ENCODE data around the gene TMA16.
A peak's percentile ranks its signal among the peaks of the same experiment; 100 is the strongest.
"Not testable (repeated sequence)": the region's sequence is repeated elsewhere in the genome, so short reads cannot be mapped to it uniquely, and the experiment has no call there.

The TMA16 gene

DNA sequence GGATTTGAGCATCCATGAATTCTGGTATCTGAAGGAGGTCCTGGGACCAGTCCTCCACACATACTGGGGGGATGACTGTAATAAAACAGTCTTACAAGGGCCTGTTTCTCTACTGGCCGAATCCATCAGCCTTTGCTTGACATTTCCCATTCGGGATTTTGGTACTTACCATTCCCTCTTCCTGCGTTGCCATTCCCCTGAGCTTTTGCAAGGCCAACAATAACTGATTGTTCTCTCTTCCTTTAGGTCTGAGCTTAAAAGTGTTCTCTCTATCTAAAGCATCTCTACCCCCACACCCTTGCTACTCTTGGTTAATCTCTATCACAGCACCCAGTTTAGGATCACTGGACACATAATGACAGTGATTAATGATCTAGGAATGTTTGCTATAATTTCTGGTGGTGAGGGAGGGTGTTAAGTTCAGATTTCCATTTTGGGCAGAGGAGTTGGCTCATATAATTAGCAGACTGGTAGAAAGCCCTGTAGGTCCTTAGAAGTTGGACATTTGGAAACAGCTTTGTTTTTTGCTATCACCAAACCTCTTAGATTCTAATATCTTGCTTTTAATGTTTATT is 29.4 kb downstream of the TMA16 start:
- DNase-seq: no peak

DNA sequence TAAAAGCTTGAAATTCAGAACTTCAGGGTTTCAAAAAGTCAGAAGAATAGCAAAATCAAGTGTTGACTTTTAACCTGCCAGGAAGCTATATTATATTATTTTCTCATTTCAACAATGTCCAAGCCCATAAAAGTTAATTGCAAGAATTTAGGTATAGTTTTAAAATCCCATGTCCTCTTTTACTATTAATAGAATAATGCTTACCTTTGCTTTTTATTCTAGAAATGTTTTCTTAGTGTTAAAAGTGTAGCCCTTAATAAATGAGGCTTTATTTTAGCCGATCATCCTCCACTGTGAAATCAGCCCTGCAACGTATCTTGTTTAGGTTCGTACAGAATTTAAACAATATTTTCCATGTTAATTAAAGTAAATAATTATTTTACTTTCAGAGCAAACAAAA is 31.5 kb downstream of the TMA16 start:
- no peak for DNase-seq

DNA sequence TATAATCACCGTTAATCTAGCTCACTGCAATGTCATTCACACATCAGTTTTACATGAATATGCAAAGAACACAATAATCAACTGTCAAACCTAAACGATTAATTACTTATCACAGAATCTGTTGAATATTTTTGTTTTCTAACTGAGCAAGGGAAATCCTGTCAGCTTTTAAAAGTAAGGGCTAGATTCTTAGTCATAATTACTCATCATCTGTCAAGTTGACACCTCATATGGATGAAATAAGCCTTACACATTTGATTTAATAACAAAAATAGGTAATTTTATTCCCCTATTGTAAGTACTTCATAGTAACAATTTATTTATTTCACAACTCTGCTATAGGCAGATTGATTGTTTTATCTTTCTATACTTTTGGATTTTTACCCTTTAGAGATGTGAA is 32.7 kb downstream of the TMA16 start:
- DNase-seq: no peak

DNA sequence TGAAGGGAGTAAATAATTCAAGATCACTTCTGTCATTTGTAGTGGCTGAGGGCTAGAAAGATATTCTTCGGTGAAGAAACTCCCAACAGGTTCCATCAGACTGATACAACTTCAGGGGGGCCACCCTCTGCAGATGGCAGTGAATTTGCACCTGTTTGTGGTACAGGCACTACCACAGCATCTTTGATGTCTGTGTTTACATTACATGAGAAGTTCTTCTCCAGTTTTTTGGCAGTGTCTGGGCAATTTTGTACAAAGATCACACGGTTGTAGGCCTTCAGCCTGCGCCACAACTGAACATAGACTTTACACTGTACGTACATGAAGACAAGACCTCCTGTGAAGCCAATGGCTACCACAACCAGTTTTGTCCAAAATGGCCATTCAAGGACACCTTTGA is 34.2 kb downstream of the TMA16 start:
- no peak for DNase-seq

DNA sequence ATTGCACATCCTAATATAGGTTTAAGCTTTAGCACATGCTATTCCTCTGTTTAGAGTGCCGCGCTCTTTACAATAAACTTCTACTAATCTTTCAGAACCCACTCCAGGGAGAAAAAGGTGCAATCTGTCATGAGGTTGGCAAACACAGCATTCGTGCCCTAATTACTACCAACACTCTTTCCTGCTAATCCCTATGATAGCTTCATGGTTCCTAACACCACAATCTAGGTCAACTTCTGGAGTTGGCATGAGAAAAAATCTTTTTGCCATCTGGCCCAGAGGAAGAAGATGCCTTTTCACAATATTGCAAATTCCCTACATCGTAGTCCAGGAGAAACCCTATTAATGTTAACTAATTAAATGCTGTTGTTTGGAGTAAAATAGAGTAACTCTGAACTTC is 39.6 kb downstream of the TMA16 start:
- DNase-seq: no peak

DNA sequence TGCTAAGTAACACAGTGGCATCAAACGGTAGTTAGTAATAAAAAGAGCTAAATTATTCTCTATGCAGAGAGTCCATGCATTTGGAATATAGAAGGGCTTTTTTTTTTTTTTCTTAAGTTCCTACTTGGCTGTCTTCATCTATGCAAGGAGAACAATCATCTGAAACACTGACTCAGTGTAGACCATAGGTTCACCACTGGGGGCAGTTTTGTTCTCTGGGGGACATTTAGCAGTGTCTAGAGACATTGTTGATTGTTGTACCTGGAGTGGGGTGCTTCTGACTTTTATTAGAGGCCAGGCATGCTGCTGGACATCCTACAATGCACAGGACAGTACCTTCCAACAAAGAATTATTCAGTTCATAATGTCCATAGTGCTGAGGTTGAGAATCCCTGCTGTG is 41.2 kb downstream of the TMA16 start:
- DNase-seq: no peak

DNA sequence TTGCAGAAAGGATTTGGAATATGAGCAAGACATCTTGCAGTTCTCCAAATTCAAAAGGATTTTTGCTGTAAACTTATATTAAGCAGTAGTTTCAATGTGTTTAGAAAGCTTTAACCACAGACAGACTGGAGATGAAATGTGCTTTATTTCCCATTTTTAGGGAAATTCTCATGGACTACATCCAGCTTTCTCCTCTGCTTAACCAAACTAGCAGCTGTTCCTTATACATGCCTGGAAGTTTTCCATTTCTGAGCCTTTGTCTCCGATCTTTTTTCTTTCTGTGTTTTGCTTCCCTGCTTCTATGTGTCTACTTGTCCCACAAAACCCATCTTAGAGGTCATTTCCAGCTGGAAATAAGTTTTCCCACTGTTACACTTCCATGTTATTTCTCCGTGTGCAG is 41.6 kb downstream of the TMA16 start:
- no peak for DNase-seq

DNA sequence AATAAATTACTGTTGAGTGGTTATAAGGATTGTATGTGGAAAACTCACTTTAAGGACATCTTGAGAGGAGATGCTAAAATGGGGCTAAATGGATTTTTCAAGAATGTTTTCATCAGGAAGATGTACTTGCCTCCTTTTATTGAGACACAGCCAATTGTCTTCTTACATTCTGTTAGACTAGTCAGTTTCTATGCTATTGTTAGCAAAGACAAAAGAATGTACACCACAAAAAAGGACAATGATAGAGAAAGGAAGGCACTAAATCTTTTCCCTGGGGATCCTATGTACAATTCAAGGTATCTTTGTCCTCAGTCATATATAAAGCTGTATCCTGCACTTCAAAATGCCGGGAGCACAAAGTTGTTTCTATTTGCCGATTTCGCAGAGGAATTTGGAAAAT is 42.6 kb downstream of the TMA16 start:
- DNase-seq: no peak

DNA sequence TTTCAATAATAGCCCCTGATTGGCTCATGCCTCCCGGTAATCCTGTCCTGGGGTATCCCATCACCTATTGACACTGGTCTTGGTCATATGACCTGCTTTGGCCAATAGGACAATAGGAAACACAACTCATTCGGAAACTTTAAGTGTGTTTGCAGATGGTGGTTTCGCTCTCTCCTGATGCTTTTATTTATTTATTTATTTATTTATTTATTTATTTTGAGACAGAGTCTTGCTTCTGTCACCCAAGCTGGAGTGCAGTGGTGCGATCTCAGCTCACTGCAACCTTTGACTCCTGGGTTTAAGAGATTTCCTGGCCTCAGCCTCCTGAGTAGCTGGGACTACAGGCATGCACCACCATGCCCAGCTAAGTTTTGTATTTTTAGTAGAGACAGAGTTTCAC is 44.3 kb downstream of the TMA16 start:
- DNase-seq: not testable (repeated sequence)

DNA sequence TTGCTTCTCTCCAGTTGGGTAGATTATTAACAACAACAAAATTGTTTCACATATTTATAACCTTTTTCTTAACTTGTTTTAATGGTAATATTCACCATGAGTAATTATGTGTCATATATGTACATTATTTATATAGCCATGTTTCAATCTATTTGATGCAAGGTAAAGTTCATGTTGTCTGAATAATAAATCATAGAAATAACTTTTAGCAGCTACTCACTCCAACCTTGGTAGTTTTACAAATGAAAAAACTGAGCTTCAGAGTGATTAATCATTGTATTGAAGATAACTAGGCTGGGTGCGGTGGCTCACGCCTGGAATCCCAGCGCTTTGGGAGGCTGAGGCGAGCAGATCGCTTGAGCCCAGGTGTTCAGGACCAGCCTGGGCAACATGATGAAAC is 46.0 kb downstream of the TMA16 start:
- DNase-seq: no peak

DNA sequence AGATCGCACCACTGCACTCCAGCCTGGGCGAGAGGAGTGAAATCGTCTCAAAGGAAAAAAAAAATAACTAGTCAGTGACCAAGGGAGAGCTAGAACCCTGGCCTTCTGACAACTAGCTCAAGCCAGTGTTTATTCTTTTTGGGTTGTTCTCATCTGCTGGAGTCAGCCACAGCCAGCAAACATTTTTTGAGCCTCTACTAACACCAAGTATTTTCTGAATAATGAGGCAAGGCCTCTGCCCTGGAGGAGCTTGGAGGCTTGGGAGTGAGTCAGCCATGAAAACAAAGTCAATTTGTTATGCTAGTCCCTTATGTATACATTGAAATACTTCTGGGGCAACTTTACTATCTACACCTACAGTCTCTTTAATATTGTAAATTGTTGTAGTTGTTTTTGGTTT is 46.5 kb downstream of the TMA16 start:
- DNase-seq: no peak

DNA sequence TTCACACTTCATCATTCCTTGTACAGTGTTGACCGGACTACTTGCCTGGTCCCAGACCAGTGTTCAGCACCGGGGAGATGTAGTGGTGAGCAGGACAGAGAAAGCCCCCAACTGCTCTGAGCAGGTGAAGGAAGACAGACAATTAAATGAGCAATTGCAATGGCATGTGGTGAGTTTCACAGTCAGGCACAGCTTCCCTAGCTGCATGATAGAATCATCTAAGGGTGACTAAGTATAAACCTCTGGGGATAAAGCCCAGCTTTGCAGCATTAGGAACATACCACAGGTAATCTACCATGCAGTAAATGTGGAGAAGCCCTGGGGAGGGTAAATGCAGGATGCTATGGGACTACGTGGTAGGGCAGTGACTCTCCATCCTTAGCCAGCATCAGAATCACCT is 47.8 kb downstream of the TMA16 start:
- no peak for DNase-seq

DNA sequence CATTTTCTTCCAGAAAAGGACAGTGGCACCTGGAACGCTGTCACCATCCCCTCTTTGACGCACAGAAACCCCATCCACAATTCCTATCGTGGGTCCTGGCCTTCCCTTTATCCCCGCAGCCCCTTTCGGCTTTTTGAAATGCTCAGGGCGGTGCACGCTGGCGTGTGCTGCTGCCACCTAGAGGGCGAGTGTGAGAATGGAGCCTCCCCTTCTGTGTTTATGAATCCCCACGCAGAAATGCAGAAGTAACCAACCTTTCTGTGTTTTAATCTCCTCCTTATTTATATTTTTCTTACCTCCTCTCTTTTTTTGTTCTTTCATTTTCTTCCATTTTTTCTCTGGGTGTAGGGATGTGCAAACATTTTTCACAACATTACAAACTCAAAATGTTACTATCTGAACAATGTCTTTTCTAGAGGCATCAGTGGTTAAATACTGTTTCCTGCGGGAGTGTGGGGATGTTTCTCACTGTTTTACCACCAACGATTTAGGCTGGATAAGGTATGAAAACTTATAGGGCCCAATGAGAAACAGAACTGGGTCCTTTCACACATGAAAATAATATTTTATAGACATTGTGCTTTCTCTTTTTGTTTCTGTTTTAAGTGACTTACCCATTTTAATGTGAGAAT is 50.0 kb downstream of the TMA16 start:
- DNase-seq: peak; percentile 50

DNA sequence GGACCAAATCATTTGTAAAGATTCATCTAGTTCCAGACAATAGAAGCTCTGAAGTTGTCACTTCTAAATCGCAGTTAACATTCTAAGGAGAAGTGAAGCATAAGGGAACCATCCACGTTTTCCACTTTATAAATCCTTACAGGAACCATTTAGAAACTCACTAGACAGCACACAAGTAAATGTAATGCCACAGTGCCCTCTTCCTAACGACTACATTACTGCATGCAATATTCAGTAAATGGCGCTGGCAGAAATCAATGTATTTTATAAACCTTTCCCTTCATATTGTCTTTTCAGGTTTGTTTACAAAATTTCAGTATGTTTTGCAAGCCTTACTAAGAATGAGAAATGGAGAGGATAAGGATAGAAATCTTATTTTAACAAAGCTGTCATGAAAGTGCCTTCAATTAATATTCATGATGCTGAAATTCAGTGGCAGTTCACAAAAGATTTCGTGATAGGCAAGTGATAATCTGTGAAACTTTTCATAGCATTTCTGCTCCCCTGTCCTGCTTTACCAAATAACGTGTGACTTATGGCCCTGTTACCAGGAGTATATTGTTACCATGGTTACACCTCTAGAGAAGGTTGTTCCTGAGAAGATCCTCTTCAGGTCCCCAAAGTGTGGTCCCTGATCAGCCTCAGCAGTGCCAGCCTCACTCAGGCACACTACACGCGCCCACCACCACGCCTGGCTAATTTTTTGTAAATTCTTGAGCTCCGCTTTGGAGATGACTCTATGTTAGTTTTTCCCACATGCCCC is 54.2 kb downstream of the TMA16 start:
- DNase-seq: peak; percentile 43

DNA sequence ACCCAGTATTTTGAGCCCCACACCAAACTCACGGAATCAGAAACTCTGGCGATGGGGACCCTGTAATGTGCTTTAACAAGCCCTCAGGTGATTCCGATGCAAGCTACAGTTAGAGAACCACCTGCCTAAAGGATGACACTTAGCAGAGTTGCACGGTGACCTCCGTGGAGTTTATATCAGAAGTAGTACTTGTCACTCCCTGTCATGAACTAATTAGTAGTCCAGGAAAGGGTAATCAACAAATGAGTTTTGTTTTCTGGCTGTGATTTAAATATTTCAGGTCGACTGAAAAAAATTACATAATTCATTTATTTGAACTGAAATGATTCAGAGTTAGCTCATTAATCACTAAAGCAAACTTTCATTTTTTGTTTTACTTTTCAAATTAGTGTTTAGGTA is 56.4 kb downstream of the TMA16 start:
- DNase-seq: no peak

DNA sequence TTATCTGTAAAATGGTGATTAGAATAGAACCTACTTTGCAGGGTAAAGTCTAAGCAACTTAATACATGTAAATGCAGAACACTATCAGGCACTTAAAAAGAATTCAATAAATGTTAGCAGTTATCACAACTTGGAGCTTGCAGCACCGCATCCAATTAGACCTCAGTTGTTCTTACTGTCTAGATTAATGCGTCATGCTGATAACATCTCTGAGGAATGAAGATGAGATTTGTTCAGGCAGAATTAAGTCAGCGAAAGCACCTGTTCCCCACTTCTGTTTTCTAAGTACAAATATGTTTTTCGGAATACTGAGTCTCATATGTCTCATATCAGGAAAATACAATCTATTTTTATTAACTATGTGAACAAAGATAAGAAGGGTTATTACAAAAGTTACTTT is 58.7 kb downstream of the TMA16 start:
- DNase-seq: no peak

DNA sequence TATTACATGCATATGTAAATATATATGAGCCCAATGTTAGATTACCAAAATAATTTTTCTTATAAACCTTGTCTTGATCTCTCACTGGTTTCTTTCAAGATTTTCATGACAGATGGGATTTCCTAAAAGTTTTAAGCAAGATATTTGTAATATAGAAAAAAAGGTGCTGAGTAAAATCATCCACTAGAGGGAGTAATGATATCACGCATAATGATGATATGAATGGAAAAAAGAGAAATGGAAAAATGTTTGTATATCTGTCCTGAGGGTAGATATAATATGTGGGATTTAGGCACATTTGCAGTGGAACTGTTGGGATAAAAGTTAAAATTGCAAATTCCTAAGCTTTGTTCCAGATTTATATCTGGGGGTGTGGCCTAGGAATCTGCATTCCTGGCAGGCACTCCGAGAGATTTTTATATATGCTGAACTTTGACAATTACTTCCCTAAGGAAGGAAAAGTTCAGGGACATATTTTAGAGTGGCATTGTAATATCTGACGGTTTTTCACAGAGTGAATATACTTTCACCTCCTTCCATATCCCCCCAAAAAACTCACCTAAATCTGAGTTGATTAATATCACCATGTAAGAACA is 60.5 kb downstream of the TMA16 start:
- DNase-seq: peak; percentile 35

DNA sequence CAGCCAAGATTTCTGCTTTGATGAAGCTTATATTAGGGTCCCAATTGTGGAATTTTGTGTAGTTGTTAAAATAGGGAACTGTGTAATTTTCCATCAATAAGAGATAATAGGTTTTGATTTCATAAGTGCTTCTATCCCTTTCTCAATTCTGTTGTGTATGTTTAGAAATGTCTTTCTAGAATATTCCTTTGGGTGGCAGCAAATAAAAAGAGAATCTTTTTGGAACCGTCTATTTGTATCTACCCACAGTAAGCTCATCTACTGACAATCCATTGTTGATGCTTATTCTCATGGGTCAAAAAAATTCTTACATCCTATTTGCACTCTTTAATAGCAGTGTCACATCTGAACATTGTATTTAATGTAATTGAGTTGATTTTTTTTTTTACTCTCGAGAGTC is 61.7 kb downstream of the TMA16 start:
- DNase-seq: peak; percentile 12

DNA sequence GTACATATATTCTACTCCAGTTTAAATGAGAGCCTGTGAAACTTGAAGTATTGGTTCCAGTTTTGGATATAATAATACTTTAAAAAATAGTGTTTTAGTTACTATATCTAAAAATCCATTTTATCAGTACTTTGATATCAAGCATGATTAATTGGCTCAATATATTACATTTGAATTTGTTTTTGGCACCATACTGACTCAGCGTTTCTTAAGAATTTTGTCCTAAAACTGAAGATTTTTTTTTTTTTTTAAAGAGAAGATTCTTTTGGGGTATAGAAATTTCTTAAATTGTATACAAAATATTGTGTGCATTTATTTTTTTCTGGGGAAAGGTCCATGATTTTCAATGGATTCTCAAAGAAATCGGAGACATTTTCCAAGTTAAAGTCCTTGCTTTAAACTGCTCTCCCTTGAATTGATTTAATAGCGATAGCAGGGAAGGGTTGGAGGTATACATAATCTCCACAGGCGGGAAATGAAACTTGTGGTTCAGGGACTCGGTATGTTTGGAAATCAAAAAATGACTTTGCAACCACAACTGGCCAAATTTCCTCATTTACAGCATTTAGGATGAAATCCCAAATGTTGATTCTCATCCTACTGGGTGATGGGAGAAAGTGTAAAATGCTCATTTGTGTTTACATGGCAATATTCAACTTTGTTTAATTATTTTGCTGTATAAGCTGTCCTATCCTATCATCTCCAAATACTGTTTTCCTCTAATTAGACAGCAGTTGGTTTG is 62.3 kb downstream of the TMA16 start:
- no peak for DNase-seq

DNA sequence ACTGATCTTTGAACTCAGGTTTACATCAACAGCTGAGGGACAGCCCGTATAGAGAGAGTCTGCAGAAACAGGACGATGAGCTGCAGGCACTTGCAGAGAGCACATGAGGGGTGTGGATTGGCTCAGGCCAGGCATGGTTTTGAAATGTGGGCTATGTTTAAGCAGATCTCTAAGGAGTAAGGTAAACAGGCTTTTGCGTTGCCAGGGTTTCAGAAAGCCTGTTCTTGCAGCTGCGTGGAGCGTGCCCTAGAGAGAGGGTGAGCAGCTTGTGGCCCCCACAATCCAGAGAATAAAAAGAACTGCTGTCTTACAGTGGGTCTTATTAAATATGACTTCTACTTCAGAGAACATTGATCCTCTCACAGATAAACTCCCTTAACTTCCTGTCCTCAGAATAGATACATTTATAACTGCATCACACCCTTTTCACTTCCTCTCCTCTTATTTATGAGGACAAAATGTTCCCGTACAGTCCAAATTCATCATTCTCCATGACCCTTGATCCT is 64.1 kb downstream of the TMA16 start:
- no peak for DNase-seq

DNA sequence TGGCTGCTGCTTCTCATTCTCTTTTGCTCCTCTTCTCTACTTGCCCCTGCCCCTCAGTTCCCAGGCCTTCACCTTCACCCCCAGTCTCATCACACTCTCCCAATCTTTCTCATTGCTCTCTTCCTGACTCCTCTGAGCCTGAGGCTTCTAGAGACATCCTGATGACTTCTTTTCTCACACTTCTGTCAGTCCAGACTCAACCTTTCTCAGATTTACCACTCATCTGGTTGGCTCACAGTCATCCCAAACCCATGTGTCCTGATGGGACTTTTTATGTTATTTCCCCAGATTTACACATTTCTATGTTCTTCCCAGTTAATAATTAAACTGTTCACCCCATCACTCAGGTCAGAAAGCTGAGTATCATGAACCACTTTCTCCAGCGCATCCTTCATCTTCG is 68.0 kb downstream of the TMA16 start:
- DNase-seq: no peak

DNA sequence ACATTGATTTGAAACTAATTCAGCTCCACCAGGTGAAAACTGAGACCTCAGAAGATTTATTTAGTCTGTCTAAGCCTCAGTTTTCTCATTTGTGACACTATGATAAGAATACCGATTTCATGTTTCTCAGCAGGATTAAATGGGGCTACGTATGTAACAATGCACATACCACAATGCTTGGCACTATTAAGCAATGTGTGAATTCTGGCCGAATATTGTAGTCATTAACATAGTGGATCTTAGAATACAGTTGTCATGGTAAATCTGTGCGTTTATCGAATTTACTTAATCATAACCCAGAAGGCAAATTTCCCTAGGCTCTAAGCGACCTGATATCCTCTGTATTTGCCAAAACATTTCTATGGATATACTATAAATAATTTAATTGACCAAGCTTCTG is 69.1 kb downstream of the TMA16 start:
- DNase-seq: no peak

DNA sequence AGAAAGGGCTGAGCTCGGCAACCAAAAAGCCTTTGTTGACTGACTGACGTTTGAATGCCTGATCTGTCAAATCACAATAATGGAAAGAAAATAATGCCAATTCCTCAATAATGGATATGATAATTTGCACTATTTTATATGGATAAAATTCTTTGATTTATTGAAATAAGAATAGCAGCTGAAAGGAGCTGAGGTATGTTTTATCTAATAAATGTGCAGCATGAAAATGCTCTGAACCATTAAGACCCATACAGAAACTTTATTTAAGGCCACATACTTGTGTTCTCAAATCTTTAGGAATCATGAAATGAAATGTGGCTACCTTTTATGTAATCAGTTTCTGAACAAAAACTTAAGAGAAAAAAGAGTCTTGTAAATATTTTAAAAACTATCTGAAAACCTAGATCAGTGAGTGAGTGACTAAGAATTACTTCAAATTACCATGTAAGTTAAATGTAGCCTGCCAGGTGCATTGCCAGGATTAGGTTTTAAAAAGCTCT is 69.8 kb downstream of the TMA16 start:
- DNase-seq: no peak
